Neural cell (in vitro differentiated cells): ENCODE measurements around the gene CDC123.

Experiments
- EP300 ChIP-seq: fragments of 450-650 bp; conservative IDR thresholded peaks from 2 replicates; pipeline ENCODE4 v1.6.1; 2014; ENCODE audit warnings: antibody characterized with exemption, mild to moderate bottlenecking, moderate library complexity; ENCODE audit not compliant: poor library complexity, severe bottlenecking
- EZH2 ChIP-seq: fragments of 200-600, 300-800 bp; shearing (Covaris generic), sonication (generic); IDR thresholded peaks from 2 replicates; pipeline ENCODE4 v1.6.1; 2014; ENCODE audit warnings: antibody characterized with exemption, low read length, borderline replicate concordance, mild to moderate bottlenecking; ENCODE audit not compliant: insufficient read depth, poor library complexity, severe bottlenecking
- MXI1 ChIP-seq: fragments of 450-650 bp; conservative IDR thresholded peaks from 2 replicates; pipeline ENCODE4 v1.6.1; 2014; ENCODE audit warnings: antibody characterized with exemption, mild to moderate bottlenecking; ENCODE audit not compliant: poor library complexity, severe bottlenecking
- POLR2AphosphoS5 ChIP-seq: IDR thresholded peaks from 2 replicates; pipeline ENCODE4 v1.6.1; 2012
- RAD21 ChIP-seq: fragments of 450-650 bp; conservative IDR thresholded peaks from 2 replicates; pipeline ENCODE4 v1.6.1; 2014; ENCODE audit warnings: antibody characterized with exemption, mild to moderate bottlenecking, moderate library complexity
- TF ChIP-seq, protein P1 (sequence below): fragments of 450-650 bp; IDR thresholded peaks from 2 replicates; pipeline ENCODE4 v1.5.1; 2014; ENCODE audit warnings: antibody characterized with exemption, mild to moderate bottlenecking, moderate library complexity; ENCODE audit not compliant: poor library complexity, severe bottlenecking

DNA sequence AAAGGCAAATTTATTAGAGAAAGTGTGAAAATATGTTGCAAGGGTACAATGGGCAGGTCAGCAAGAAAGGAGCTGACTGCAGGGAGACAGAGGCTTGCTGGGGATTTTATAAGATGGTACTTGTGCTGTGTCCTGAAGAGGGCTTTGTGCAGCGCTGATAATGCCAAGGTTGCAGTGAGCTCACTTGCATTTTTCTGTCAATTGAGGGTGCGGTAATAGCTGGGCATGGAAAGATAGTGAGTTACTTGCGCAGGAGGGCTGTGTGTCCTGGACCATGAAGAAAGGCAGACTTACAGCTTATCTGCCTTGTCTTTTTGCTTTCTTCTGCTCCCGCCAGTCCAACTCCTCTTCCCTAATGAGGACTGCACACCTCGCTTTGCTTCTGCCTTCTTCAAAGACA is 12.5 kb downstream of the CDC123 start:
- TF ChIP-seq, protein P1, sequence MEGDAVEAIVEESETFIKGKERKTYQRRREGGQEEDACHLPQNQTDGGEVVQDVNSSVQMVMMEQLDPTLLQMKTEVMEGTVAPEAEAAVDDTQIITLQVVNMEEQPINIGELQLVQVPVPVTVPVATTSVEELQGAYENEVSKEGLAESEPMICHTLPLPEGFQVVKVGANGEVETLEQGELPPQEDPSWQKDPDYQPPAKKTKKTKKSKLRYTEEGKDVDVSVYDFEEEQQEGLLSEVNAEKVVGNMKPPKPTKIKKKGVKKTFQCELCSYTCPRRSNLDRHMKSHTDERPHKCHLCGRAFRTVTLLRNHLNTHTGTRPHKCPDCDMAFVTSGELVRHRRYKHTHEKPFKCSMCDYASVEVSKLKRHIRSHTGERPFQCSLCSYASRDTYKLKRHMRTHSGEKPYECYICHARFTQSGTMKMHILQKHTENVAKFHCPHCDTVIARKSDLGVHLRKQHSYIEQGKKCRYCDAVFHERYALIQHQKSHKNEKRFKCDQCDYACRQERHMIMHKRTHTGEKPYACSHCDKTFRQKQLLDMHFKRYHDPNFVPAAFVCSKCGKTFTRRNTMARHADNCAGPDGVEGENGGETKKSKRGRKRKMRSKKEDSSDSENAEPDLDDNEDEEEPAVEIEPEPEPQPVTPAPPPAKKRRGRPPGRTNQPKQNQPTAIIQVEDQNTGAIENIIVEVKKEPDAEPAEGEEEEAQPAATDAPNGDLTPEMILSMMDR, result no peak
- TF ChIP-seq EZH2, result no peak
- TF ChIP-seq POLR2AphosphoS5, result no peak
- no peak for TF ChIP-seq EP300
- TF ChIP-seq RAD21, result no peak
- no peak for TF ChIP-seq MXI1
